Neuronal stem cell (in vitro differentiated cells): ENCODE results near the gene GIT2.
"Not testable (repeated sequence)": the region's sequence is repeated elsewhere in the genome, so short reads cannot be mapped to it uniquely, and the experiment has no call there.

Experiments
- DNase-seq: peaks from one replicate; pipeline ENCODE4 v3.0.0-alpha.2; 2013; ENCODE audit warnings: low spot score
- H2AFZ ChIP-seq: one replicate; pipeline ENCODE4 v1.6.1; 2013; ENCODE audit warnings: mild to moderate bottlenecking, low read length, inconsistent platforms
- H2AK5ac ChIP-seq: 2 replicates; pipeline ENCODE4 v1.6.1; 2013; ENCODE audit warnings: low read depth, mild to moderate bottlenecking, inconsistent platforms, low read length, moderate library complexity, mixed read lengths
- H2BK120ac ChIP-seq: 2 replicates; pipeline ENCODE4 v1.6.1; 2013; ENCODE audit warnings: low read depth, mild to moderate bottlenecking, inconsistent platforms, low read length, moderate library complexity, mixed read lengths
- H2BK12ac ChIP-seq: one replicate; pipeline ENCODE4 v1.6.1; 2013; ENCODE audit warnings: low read length, inconsistent platforms
- H2BK15ac ChIP-seq: 2 replicates; pipeline ENCODE4 v1.6.1; 2013; ENCODE audit warnings: mild to moderate bottlenecking, low read length, inconsistent platforms, mixed read lengths
- H2BK5ac ChIP-seq: one replicate; pipeline ENCODE4 v1.6.1; 2013; ENCODE audit warnings: inconsistent platforms, mild to moderate bottlenecking, low read length, moderate library complexity
- H3K14ac ChIP-seq: one replicate; pipeline ENCODE4 v1.6.1; 2013; ENCODE audit warnings: low read length, inconsistent platforms
- H3K18ac ChIP-seq: 2 replicates; pipeline ENCODE4 v1.6.1; 2013; ENCODE audit warnings: low read length, inconsistent platforms
- H3K23ac ChIP-seq: 2 replicates; pipeline ENCODE4 v1.6.1; 2013; ENCODE audit warnings: low read depth, mild to moderate bottlenecking, mixed read lengths, low read length, inconsistent platforms; ENCODE audit not compliant: poor library complexity
- H3K27ac ChIP-seq: replicated peaks from 3 replicates; pipeline ENCODE4 v1.5.1; 2013; ENCODE audit warnings: low read length, inconsistent platforms
- H3K27me3 ChIP-seq, 3 experiments: 2 replicates each; pipeline ENCODE4 v1.6.1; 2013; ENCODE audit warnings: low read length in 3 of 3, mild to moderate bottlenecking in 2 of 3, inconsistent platforms in 1 of 3, low read depth in 1 of 3, mixed read lengths in 1 of 3, moderate library complexity in 1 of 3; ENCODE audit not compliant: control insufficient read depth in 3 of 3, insufficient read depth in 3 of 3
- H3K36me3 ChIP-seq, 2 donors: replicated peaks in 1 of 2; 2 replicates each; pipeline ENCODE4 v1.6.1; 2013; ENCODE audit warnings: low read length in 2 of 2; ENCODE audit not compliant: control insufficient read depth in 2 of 2, insufficient read depth in 2 of 2
- H3K4ac ChIP-seq: 2 replicates; pipeline ENCODE4 v1.6.1; 2013; ENCODE audit warnings: inconsistent platforms, mild to moderate bottlenecking, low read length, moderate library complexity
- H3K4me1 ChIP-seq, 2 donors: 1 replicate in 1 of 2; 2 replicates in 1 of 2; pipeline ENCODE4 v1.6.1; 2013; ENCODE audit warnings: low read length in 2 of 2, low read depth in 1 of 2; ENCODE audit not compliant: control insufficient read depth in 2 of 2, insufficient read depth in 1 of 2
- H3K4me2 ChIP-seq: one replicate; pipeline ENCODE4 v1.6.1; 2013; ENCODE audit warnings: mild to moderate bottlenecking, low read length, inconsistent platforms; ENCODE audit not compliant: insufficient read depth, poor library complexity, severe bottlenecking
- H3K4me3 ChIP-seq, 2 donors: 2 replicates each; pipeline ENCODE4 v1.5.1; 2013; ENCODE audit warnings: low read length in 2 of 2, mild to moderate bottlenecking in 2 of 2, inconsistent platforms in 1 of 2, moderate library complexity in 1 of 2
- H3K79me1 ChIP-seq: one replicate; pipeline ENCODE4 v1.6.1; 2013; ENCODE audit warnings: low read depth, mild to moderate bottlenecking, inconsistent platforms, low read length, moderate library complexity
- H3K9ac ChIP-seq: one replicate; pipeline ENCODE4 v1.6.1; 2013; ENCODE audit warnings: mild to moderate bottlenecking, low read depth, low read length, inconsistent platforms; ENCODE audit not compliant: poor library complexity
- H3K9me3 ChIP-seq, 2 donors: replicated peaks in 1 of 2; 2 replicates each; pipeline versions ENCODE3 to v1.6.1; 2013; ENCODE audit warnings: low read length in 2 of 2, mild to moderate bottlenecking in 2 of 2, inconsistent platforms in 1 of 2, low read depth in 1 of 2, mixed read lengths in 1 of 2, moderate library complexity in 1 of 2; ENCODE audit not compliant: control insufficient read depth in 2 of 2, insufficient read depth in 1 of 2
- H4K8ac ChIP-seq: one replicate; pipeline ENCODE4 v1.6.1; 2013; ENCODE audit warnings: low read depth, mild to moderate bottlenecking, inconsistent platforms, low read length, moderate library complexity
- H4K91ac ChIP-seq: one replicate; pipeline ENCODE4 v1.6.1; 2013; ENCODE audit warnings: low read length, low read depth, mild to moderate bottlenecking, inconsistent platforms; ENCODE audit not compliant: poor library complexity
- WGBS, 2 donors: extraction: QIAGEN DNeasy Blood & Tissue Kit; methylation state at CpG; one replicate each; pipeline ENCODE4 v1.1.7; 2013; ENCODE audit warnings: missing lambda C conversion rate in 2 of 2, mixed read lengths in 1 of 2; ENCODE audit not compliant: insufficient read length in 2 of 2, insufficient replicate concordance in 1 of 2; ENCODE audit errors: extremely low coverage in 2 of 2; 5-methylcytosine and 5-hydroxymethylcytosine counted together

Gene GIT2

GRCh38 chr12:109891731-109892130, 104.4 kb downstream of the GIT2 start:
- H2BK5ac ChIP-seq, H3K18ac ChIP-seq, H3K79me1 ChIP-seq, H3K4ac ChIP-seq, DNase-seq, H4K8ac ChIP-seq, H3K4me3 ChIP-seq, H3K14ac ChIP-seq, H3K9me3 ChIP-seq, H3K27me3 ChIP-seq, H2AK5ac ChIP-seq, H3K4me2 ChIP-seq, H2AFZ ChIP-seq, H3K9ac ChIP-seq, H3K27ac ChIP-seq, H2BK120ac ChIP-seq, H2BK12ac ChIP-seq, H2BK15ac ChIP-seq, H3K23ac ChIP-seq, H3K36me3 ChIP-seq, H4K91ac ChIP-seq, H3K4me1 ChIP-seq: not testable (repeated sequence)
- no CpG with 5 or more reads among the region's 7 CpGs for WGBS, 2 donors

GRCh38 chr12:109890620-109891170, 105.5 kb downstream of the GIT2 start:
- Histone ChIP-seq H3K4me3 (no peak overlapping the region), H2BK5ac (no peak overlapping the region), H3K9me3 (no peaks in the 10 kb centered on the region), H3K4me1 (peaks cover 0 to 2% of the 10 kb centered on the region in 2 donors), H3K4me2 (no peak overlapping the region), H3K18ac (no peak overlapping the region), H4K8ac (no peak overlapping the region), H3K27me3 (peaks cover 0 to 10% (median 0%) of the 10 kb centered on the region in 3 experiments), H2AK5ac (no peak overlapping the region), H2BK12ac (no peak overlapping the region), H2AFZ (no peak overlapping the region), H3K36me3 (no peaks in the 10 kb centered on the region), H3K27ac (no peak overlapping the region), H2BK15ac (no peak overlapping the region), H3K79me1 (no peaks in the 10 kb centered on the region), H3K4ac (no peak overlapping the region), H4K91ac (no peak overlapping the region), H3K14ac (no peak overlapping the region), H3K9ac (no peak overlapping the region), H2BK120ac (no peak overlapping the region), H3K23ac (no peak overlapping the region)
- no peak for DNase-seq
- WGBS, 2 donors = no CpG with 5 or more reads among the region's 13 CpGs

- no peak overlapping the region for H2AK5ac ChIP-seq
- H3K27ac ChIP-seq = no peak overlapping the region
- no peak overlapping the region for H3K4ac ChIP-seq
- H3K79me1 ChIP-seq = no peaks in the 10 kb centered on the region
- no peaks in the 10 kb centered on the region for H3K9me3 ChIP-seq
- H3K27me3 ChIP-seq = peaks cover 0 to 10% (median 0%) of the 10 kb centered on the region in 3 experiments
- H3K4me2 ChIP-seq = no peak overlapping the region
- no peak overlapping the region for H2BK5ac ChIP-seq
- no peak overlapping the region for H2BK15ac ChIP-seq
- no peak overlapping the region for H2BK12ac ChIP-seq
- no peak for DNase-seq
- no peak overlapping the region for H4K91ac ChIP-seq
- no peak overlapping the region for H2AFZ ChIP-seq
- H3K14ac ChIP-seq = no peak overlapping the region
- H3K36me3 ChIP-seq = no peaks in the 10 kb centered on the region
- no peak overlapping the region for H4K8ac ChIP-seq
- no CpG with 5 or more reads among the region's 12 CpGs for WGBS, 2 donors
- H3K18ac ChIP-seq = no peak overlapping the region
- no peak overlapping the region for H3K9ac ChIP-seq
- peaks cover 0 to 2% of the 10 kb centered on the region in 2 donors for H3K4me1 ChIP-seq
- no peak overlapping the region for H3K23ac ChIP-seq
- no peak overlapping the region for H3K4me3 ChIP-seq
- no peak overlapping the region for H2BK120ac ChIP-seq
Observed at GRCh38 chr12:109888179-109889020, 107.8 kb downstream of the GIT2 start.

GRCh38 chr12:109885616-109886015, 110.6 kb downstream of the GIT2 start:
- H3K4me3 ChIP-seq = no peak overlapping the region
- no peak overlapping the region for H3K23ac ChIP-seq
- H3K14ac ChIP-seq = no peak overlapping the region
- no peak overlapping the region for H3K27ac ChIP-seq
- H2AFZ ChIP-seq = no peak overlapping the region
- no peak for DNase-seq
- no peak overlapping the region for H3K4me2 ChIP-seq
- H2BK5ac ChIP-seq = no peak overlapping the region
- H3K18ac ChIP-seq = no peak overlapping the region
- no peaks in the 10 kb centered on the region for H3K79me1 ChIP-seq
- no peak overlapping the region for H3K9ac ChIP-seq
- H3K27me3 ChIP-seq = peaks cover 0 to 15% (median 10%) of the 10 kb centered on the region in 3 experiments
- no CpG with 5 or more reads among the region's 10 CpGs for WGBS, 2 donors
- H3K36me3 ChIP-seq = no peaks in the 10 kb centered on the region
- no peak overlapping the region for H4K8ac ChIP-seq
- H2BK120ac ChIP-seq = no peak overlapping the region
- H4K91ac ChIP-seq = no peak overlapping the region
- peaks cover 3 to 5% of the 10 kb centered on the region in 2 donors for H3K4me1 ChIP-seq
- H3K9me3 ChIP-seq = no peaks in the 10 kb centered on the region
- no peak overlapping the region for H2BK15ac ChIP-seq
- H2AK5ac ChIP-seq = no peak overlapping the region
- H2BK12ac ChIP-seq = no peak overlapping the region
- no peak overlapping the region for H3K4ac ChIP-seq
